Activated naive CD8-positive, alpha-beta T cell treated with anti-CD3 and anti-CD28 coated beads for 36 hours (primary cell): ENCODE data around the gene OLIG1. TPM values are rescaled to one million over a fixed set of nuclear protein-coding genes. Genes with fewer than 3 reads are reported as not detected.

Experiments used
- DNase-seq: peaks from one replicate; pipeline ENCODE4 v3.0.0; 2021
- H3K27ac Mint-ChIP-seq: one replicate; pipeline ENCODE4 v1.8.0; 2022; ENCODE audit warnings: mild to moderate bottlenecking, moderate library complexity, mixed read lengths
- H3K27me3 Mint-ChIP-seq: one replicate; pipeline ENCODE4 v1.8.0; 2022; ENCODE audit warnings: mild to moderate bottlenecking, mixed read lengths
- H3K36me3 Mint-ChIP-seq: one replicate; pipeline ENCODE4 v1.8.0; 2021; ENCODE audit warnings: mild to moderate bottlenecking, mixed read lengths
- H3K4me1 Mint-ChIP-seq: one replicate; pipeline ENCODE4 v1.8.0; 2021; ENCODE audit warnings: mixed read lengths
- H3K4me3 Mint-ChIP-seq: one replicate; pipeline ENCODE4 v1.8.0; 2022; ENCODE audit warnings: mild to moderate bottlenecking, moderate library complexity, mixed read lengths
- H3K9me3 Mint-ChIP-seq: one replicate; pipeline ENCODE4 v1.8.0; 2022; ENCODE audit warnings: mixed read lengths
- total RNA-seq, 2 experiments: library from RNA; stranded (reverse); gene quantifications; one replicate each; pipeline ENCODE4 v1.2.3, GENCODE V29; 2021

The OLIG1 gene
- total RNA-seq, 2 experiments from 2014 or later = 0.21 TPM; not detected in 1

GRCh38 chr21:33039536-33039935 lies 30.4 kb upstream of the OLIG1 start:
- Mint-ChIP-seq H3K4me3 (no peak overlapping the region), H3K27me3 (peaks cover 20% of the 10 kb centered on the region), H3K36me3 (no peaks in the 10 kb centered on the region), H3K4me1 (peaks cover 6% of the 10 kb centered on the region), H3K27ac (no peak overlapping the region), H3K9me3 (no peaks in the 10 kb centered on the region)
- no peak for DNase-seq

- Mint-ChIP-seq H3K36me3 (no peaks in the 10 kb centered on the region), H3K4me3 (no peak overlapping the region), H3K4me1 (peaks cover 6% of the 10 kb centered on the region), H3K9me3 (no peaks in the 10 kb centered on the region), H3K27me3 (peaks cover 24% of the 10 kb centered on the region), H3K27ac (no peak overlapping the region)
- DNase-seq = no peak
These were observed 29.7 kb upstream of the OLIG1 start for GRCh38 chr21:33040215-33040614.

GRCh38 chr21:33041981-33042380 lies 28.0 kb upstream of the OLIG1 start:
- Mint-ChIP-seq H3K36me3 (no peaks in the 10 kb centered on the region), H3K27me3 (peaks cover 26% of the 10 kb centered on the region), H3K4me1 (no peaks in the 10 kb centered on the region), H3K4me3 (no peak overlapping the region), H3K27ac (no peak overlapping the region), H3K9me3 (no peaks in the 10 kb centered on the region)
- DNase-seq = no peak

- Mint-ChIP-seq H3K27me3 (peaks cover 33% of the 10 kb centered on the region), H3K36me3 (no peaks in the 10 kb centered on the region), H3K9me3 (no peaks in the 10 kb centered on the region), H3K4me3 (no peak overlapping the region), H3K4me1 (no peaks in the 10 kb centered on the region), H3K27ac (no peak overlapping the region)
- DNase-seq = no peak
These were observed 27.1 kb upstream of the OLIG1 start for GRCh38 chr21:33042812-33043211.

- H3K36me3 Mint-ChIP-seq = no peaks in the 10 kb centered on the region
- H3K27ac Mint-ChIP-seq = no peak overlapping the region
- H3K9me3 Mint-ChIP-seq = no peaks in the 10 kb centered on the region
- H3K4me3 Mint-ChIP-seq = no peak overlapping the region
- no peaks in the 10 kb centered on the region for H3K4me1 Mint-ChIP-seq
- peaks cover 18% of the 10 kb centered on the region for H3K27me3 Mint-ChIP-seq
- DNase-seq = no peak
These were observed 23.5 kb upstream of the OLIG1 start for GRCh38 chr21:33046455-33046854.

- H3K27me3 Mint-ChIP-seq = peaks cover 18% of the 10 kb centered on the region
- no peak for DNase-seq
- no peaks in the 10 kb centered on the region for H3K4me1 Mint-ChIP-seq
- H3K36me3 Mint-ChIP-seq = no peaks in the 10 kb centered on the region
- no peak overlapping the region for H3K27ac Mint-ChIP-seq
- no peaks in the 10 kb centered on the region for H3K9me3 Mint-ChIP-seq
- H3K4me3 Mint-ChIP-seq = no peak overlapping the region
These were observed 22.7 kb upstream of the OLIG1 start for GRCh38 chr21:33047231-33047630.

- Mint-ChIP-seq H3K4me1 (no peaks in the 10 kb centered on the region), H3K9me3 (no peaks in the 10 kb centered on the region), H3K36me3 (no peaks in the 10 kb centered on the region), H3K27ac (no peak overlapping the region), H3K27me3 (peaks cover 6% of the 10 kb centered on the region), H3K4me3 (no peak overlapping the region)
- no peak for DNase-seq
These were observed 18.0 kb upstream of the OLIG1 start for GRCh38 chr21:33051925-33052324.

GRCh38 chr21:33053951-33054350 lies 16.0 kb upstream of the OLIG1 start:
- H3K4me3 Mint-ChIP-seq = no peak overlapping the region
- H3K36me3 Mint-ChIP-seq = no peaks in the 10 kb centered on the region
- H3K4me1 Mint-ChIP-seq = no peaks in the 10 kb centered on the region
- no peaks in the 10 kb centered on the region for H3K9me3 Mint-ChIP-seq
- DNase-seq = no peak
- H3K27ac Mint-ChIP-seq = no peak overlapping the region
- no peaks in the 10 kb centered on the region for H3K27me3 Mint-ChIP-seq

- Mint-ChIP-seq H3K9me3 (no peaks in the 10 kb centered on the region), H3K36me3 (no peaks in the 10 kb centered on the region), H3K27ac (no peak overlapping the region), H3K4me1 (peaks cover 9% of the 10 kb centered on the region), H3K4me3 (no peak overlapping the region), H3K27me3 (peaks cover 2% of the 10 kb centered on the region)
- DNase-seq = no peak
These were observed 13.9 kb upstream of the OLIG1 start for GRCh38 chr21:33055991-33056390.

GRCh38 chr21:33057385-33057940 lies 12.5 kb upstream of the OLIG1 start:
- H3K36me3 Mint-ChIP-seq = no peaks in the 10 kb centered on the region
- no peaks in the 10 kb centered on the region for H3K9me3 Mint-ChIP-seq
- no peak overlapping the region for H3K27ac Mint-ChIP-seq
- no peak overlapping the region for H3K4me3 Mint-ChIP-seq
- H3K4me1 Mint-ChIP-seq = peaks cover 9% of the 10 kb centered on the region
- H3K27me3 Mint-ChIP-seq = peaks cover 5% of the 10 kb centered on the region
- DNase-seq = no peak

- Mint-ChIP-seq H3K27ac (no peak overlapping the region), H3K27me3 (peaks cover 13% of the 10 kb centered on the region), H3K4me3 (no peak overlapping the region), H3K9me3 (no peaks in the 10 kb centered on the region), H3K4me1 (peaks cover 9% of the 10 kb centered on the region), H3K36me3 (no peaks in the 10 kb centered on the region)
- no peak for DNase-seq
These were observed 11.4 kb upstream of the OLIG1 start for GRCh38 chr21:33058527-33058926.

- no peak overlapping the region for H3K4me3 Mint-ChIP-seq
- H3K27ac Mint-ChIP-seq = no peak overlapping the region
- H3K27me3 Mint-ChIP-seq = peaks cover 13% of the 10 kb centered on the region
- no peaks in the 10 kb centered on the region for H3K36me3 Mint-ChIP-seq
- no peaks in the 10 kb centered on the region for H3K9me3 Mint-ChIP-seq
- peaks cover 9% of the 10 kb centered on the region for H3K4me1 Mint-ChIP-seq
- DNase-seq = no peak
These were observed 11.0 kb upstream of the OLIG1 start for GRCh38 chr21:33058957-33059356.

GRCh38 chr21:33059380-33059841 lies 10.5 kb upstream of the OLIG1 start:
- Mint-ChIP-seq H3K4me3 (no peak overlapping the region), H3K27me3 (peaks cover 15% of the 10 kb centered on the region), H3K9me3 (no peaks in the 10 kb centered on the region), H3K4me1 (peaks cover 9% of the 10 kb centered on the region), H3K36me3 (no peaks in the 10 kb centered on the region), H3K27ac (no peak overlapping the region)
- no peak for DNase-seq

GRCh38 chr21:33061233-33061632 lies 8.7 kb upstream of the OLIG1 start:
- no peak for DNase-seq
- Mint-ChIP-seq H3K27ac (no peak overlapping the region), H3K36me3 (no peaks in the 10 kb centered on the region), H3K4me1 (peaks cover 9% of the 10 kb centered on the region), H3K9me3 (no peaks in the 10 kb centered on the region), H3K4me3 (no peak overlapping the region), H3K27me3 (peaks cover 22% of the 10 kb centered on the region)

GRCh38 chr21:33063375-33063883 lies 6.5 kb upstream of the OLIG1 start:
- DNase-seq = no peak
- H3K4me1 Mint-ChIP-seq = peaks cover 9% of the 10 kb centered on the region
- no peak overlapping the region for H3K27ac Mint-ChIP-seq
- peaks cover 40% of the 10 kb centered on the region for H3K27me3 Mint-ChIP-seq
- no peak overlapping the region for H3K4me3 Mint-ChIP-seq
- H3K36me3 Mint-ChIP-seq = no peaks in the 10 kb centered on the region
- no peaks in the 10 kb centered on the region for H3K9me3 Mint-ChIP-seq

GRCh38 chr21:33063907-33064622 lies 5.9 kb upstream of the OLIG1 start:
- no peak for DNase-seq
- Mint-ChIP-seq H3K27me3 (peaks cover 46% of the 10 kb centered on the region), H3K9me3 (no peaks in the 10 kb centered on the region), H3K4me1 (peaks cover 9% of the 10 kb centered on the region), H3K36me3 (no peaks in the 10 kb centered on the region), H3K27ac (no peak overlapping the region), H3K4me3 (no peak overlapping the region)
